ENCODE measurements around the gene CNKSR1.
"Not testable (repeated sequence)": the region's sequence is repeated elsewhere in the genome, so short reads cannot be mapped to it uniquely, and the experiment has no call there.

Gene CNKSR1

GRCh38 chr1:26188477-26188876 lies 11.2 kb downstream of the CNKSR1 start:
- peak; percentile 37 for DNase-seq

GRCh38 chr1:26189331-26189730 lies 12.0 kb downstream of the CNKSR1 start:
- DNase-seq = no peak

DNA sequence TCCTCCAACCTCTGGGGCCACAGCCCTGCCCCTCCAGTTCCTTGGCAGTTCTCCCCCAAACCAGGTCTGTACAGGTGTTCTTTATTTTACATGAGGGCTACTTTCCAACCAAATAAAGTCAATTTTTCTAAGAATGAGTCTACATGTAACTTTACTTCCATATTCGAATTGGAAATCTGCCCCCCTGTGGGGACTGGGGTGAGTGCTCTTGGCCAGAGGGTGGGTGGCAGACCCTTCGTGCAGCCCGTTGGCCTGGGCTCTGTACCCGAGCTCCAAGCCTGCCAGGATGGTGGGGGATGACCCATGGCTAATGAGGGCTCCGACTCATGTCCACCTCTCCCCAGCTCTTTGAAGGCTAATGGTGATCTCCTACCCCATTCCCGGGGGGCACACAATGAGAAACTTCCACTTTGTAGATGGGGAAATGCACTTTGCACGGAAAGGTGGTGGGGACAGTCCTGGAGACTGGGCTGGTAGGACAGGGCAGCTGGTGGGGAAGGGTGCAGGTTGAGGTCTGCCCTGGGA lies 12.5 kb downstream of the CNKSR1 start:
- no peak for DNase-seq

- DNase-seq = peak; percentile 96
These were observed 13.2 kb downstream of the CNKSR1 start, which contains the start of gene CATSPER4 for GRCh38 chr1:26190373-26190987. Gene CATSPER4, plus strand, starts transcription at chr1:26190602. Its CDS starts 26 bp downstream, at chr1:26190628.

DNA sequence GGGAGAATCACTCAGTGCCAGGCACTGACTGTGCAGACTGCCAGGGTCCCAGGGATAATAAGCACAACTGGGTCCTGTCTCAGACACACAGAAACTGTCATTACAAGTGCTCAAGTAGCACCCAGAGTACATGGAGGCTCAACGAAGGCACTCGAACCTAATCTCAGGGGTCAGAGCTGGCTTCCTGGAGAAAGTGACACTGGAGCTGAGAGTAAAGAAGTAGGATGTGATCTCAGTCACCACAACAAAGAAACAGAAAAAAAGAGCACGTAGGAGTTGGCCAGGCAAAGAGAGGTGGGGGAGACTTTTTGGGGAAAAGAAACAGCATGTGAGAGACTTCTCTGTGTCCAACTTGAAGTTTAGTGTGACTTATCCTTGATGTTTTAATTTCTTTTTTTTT lies 14.4 kb downstream of the CNKSR1 start:
- no peak for DNase-seq

DNA sequence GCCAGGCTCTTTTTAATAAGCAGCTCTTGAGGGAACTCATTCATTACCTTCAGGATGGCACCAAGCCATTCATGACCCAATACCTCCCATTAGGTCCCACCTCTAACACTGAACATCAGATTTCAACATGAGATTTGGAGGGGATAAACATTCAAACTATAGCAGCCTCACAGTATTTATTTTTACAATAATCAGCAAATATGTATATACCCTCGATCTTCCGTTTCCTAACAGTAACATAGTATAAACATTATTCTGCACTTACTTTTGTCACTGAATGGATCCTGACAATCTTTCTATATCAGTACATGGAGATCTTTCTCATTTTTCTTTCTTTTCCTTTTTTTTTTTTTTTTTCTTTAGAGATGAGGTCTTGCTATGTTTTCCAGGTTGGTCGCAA lies 18.5 kb downstream of the CNKSR1 start:
- no peak for DNase-seq

DNA sequence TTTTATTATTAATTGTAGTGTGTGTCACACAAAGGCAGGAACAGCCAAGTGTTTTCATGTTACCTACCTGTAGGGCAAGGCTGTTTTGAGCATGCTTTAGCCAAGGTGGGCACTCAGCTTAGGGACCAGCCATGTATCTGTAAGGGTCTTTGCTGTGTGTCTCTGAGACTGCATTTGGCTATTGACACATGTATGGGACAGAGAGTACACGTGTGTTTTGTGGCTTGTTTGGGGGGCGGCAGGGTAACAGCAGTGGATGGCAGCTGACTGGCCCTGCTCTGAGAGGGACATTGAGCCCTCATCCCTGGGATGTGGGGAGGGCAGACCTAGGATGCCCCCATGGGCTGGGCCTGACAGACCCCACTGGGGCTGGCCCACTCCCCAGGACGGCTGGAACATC lies 20.0 kb downstream of the CNKSR1 start:
- DNase-seq = no peak

GRCh38 chr1:26197813-26198212 lies 20.5 kb downstream of the CNKSR1 start:
- no peak for DNase-seq

- DNase-seq = no peak
These were observed 23.1 kb downstream of the CNKSR1 start for GRCh38 chr1:26200413-26200812.

- DNase-seq = no peak
These were observed 26.5 kb downstream of the CNKSR1 start for GRCh38 chr1:26203642-26204318.

- no peak for DNase-seq
These were observed 33.0 kb downstream of the CNKSR1 start for GRCh38 chr1:26210147-26210870.

GRCh38 chr1:26212726-26213125 lies 35.4 kb downstream of the CNKSR1 start:
- DNase-seq = no peak

DNA sequence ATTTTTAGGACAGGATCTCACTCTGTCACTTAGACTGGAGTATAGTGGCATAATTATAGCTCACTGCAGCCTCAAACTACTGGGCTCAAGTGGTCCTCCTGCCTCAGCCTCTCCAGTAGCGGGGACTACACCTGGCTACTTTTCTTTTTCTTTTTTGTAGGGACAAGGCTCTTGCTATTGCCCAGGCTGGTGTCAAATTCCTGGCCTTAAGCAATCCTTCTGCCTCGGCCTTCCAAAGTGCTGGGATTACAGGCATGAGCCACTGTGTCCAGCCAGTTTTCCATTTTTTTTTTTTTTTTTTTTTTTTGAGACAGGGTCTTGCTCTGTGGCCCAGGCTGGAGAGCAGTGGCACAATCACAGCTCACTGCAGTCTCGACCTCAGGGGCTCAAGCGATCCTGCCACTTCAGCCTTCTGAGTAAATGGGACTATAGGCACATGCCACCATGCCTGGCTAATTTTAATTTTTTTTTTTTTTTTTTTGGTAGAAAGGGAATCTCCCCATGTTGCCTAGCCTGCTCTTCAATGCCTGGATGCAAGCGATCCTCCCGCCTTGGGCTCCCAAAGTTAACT lies 36.1 kb downstream of the CNKSR1 start:
- DNase-seq = no peak

- DNase-seq = no peak
These were observed 38.0 kb downstream of the CNKSR1 start for GRCh38 chr1:26215246-26215645.

DNA sequence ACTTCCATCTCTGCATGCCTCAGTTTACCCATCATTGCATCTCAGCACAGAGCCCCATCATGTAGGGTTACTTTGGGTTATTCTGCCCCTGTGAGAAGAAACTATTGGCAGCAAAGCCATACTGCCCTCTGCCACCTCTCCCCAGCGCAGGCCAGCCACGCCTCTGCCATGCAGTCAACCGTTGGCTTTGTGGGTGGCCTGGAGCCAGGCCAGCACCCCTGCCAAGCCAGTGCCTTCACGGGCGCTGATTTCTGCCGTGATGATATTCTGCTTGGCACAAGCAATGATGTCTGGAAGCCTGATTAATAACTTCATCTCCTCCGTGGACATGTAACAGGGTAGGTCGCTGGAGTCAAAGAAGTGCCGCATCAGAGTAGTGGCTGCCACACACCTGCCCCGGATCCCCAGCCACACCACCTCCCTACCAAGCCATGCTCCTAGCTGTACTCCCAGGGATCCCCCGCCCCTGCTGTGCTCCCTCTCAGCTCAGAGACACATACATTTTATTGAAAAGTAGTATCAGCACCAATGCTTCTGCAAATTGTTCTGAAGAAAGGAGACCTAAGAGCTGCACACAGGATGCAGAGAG lies 41.7 kb downstream of the CNKSR1 start:
- DNase-seq = no peak

GRCh38 chr1:26220199-26220912 lies 43.1 kb downstream of the CNKSR1 start:
- no peak for DNase-seq

DNA sequence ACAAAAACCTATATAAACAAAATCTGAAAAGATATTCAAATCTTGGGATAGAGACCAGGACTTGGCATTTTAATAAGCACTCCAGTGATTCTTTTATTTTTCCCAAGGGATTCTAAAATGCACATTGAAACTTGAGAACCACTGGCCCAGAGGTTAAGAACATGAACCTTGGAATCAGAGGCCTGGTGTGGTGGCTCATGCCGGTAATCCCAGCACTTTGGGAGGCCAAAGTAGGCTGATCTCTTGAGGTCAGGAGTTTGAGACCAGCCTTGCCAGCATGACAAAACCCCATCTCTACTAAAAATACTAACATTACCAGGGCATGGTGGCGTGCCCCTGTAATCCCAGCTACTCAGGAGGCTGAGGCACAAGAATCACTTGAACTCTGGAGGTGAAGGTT lies 43.8 kb downstream of the CNKSR1 start:
- DNase-seq = no peak

DNA sequence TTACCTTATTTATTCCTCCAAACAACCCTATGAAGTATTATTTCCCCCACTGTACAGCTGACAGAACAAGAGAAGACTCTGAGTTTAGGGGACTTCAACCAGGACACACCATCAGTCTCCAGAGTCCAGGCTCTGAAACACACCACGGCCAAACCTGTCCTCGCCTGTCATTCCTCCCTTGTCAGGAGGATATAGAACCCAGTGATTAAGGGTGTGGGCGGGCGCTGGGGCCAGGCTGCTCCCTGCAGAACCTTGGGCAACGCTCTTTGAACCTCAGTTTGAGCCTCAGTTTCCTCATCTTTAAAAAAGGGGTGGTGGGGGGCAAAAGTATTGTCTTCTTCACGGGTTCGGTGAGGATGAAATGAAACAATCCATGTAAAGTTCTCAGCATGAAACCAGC lies 47.3 kb downstream of the CNKSR1 start:
- DNase-seq = no peak

- DNase-seq = peak; percentile 96
These were observed 47.9 kb downstream of the CNKSR1 start for GRCh38 chr1:26225033-26225831.

DNA sequence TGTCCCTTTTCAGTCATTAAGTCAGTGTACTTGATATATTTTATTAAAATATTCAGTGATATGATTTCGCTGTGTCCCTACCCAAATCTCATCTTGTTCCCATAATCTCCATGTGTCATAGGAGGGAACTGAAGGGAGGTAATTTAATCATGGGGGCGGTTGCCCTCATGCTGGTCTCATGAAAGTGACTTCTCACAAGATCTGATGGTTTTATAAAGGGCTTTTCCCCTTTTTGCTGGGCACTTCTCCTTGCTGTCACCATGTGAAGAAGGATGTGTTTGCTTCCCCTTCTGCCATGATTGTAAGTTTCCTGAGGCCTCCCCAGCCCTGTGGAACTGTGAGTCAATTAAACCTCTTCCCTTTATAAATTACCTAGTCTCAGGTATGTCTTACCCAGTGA lies 53.4 kb downstream of the CNKSR1 start:
- DNase-seq = not testable (repeated sequence)

DNA sequence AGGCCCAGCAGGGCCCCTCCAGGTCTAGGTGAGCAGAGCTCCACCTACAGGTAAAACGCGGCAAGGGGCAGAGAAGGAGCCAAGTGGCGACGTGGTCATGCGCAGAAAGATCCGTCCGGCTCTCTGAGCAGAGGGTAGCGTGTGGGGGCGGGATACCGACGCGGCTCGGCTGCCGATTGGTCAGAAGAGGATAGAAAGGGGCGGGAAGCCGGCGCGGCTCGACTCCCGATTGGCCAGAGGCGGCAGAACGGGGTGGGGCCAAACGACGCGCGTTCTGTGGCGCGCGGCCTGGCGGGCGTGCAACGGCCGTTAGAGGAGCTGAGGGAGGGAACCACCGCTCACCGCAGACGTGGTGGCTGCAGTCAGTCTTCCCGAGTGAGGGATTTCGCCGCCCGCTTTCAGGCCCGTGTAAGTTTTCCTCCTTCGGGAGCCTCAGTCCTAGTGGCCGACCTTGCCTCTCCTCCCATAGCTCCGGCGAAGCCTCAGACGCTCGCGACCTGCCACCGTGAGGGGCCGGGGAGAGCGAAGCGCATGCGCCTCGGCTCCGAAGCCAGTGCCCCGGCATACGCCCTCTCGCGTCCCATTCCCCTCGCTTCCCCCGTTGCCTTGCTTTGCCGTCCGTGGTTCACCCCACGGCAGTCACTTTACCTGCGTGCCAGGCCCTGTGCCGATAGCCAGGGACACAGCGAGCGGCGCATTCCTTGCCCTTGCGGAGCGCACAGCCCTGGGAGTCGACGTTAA lies 56.8 kb downstream of the CNKSR1 start, which contains the start of gene CEP85:
TSS of gene CEP85 (plus strand) at position 298 of the 741 bp plus-strand sequence. CDS start 5,584 bp downstream, outside the sequence.
- DNase-seq = peak; percentile 99

Data from islet precursor cell (in vitro differentiated cells).